A673 (cell line): ENCODE results near the gene EFCAB9. TPM values are rescaled to one million over a fixed set of nuclear protein-coding genes. Genes with fewer than 3 reads are reported as not detected.
"Not testable (repeated sequence)": the region's sequence is repeated elsewhere in the genome, so short reads cannot be mapped to it uniquely, and the experiment has no call there.

ENCODE experiments used
- BruUV-seq: library from RNA; stranded (reverse); fragments of 400-500 nt; replicated peaks from 2 replicates; lab custom pipeline; 2021; lab: Mats Ljungman, UMichigan
- CTCF ChIA-PET: fragments of 300-600 bp; sonication (Branson Sonifier 250); formaldehyde crosslinking; loops from one replicate; lab custom pipeline; 2022; ENCODE audit warnings: antibody characterized with exemption; lab: Charles Lee
- POLR2A ChIA-PET: fragments of 300-600 bp; sonication (Branson Sonifier 250); formaldehyde crosslinking; loops from one replicate; lab custom pipeline; 2022; ENCODE audit warnings: antibody characterized with exemption; ENCODE audit not compliant: low non-redundant PET; lab: Charles Lee
- DNase-seq: peaks from one replicate; pipeline ENCODE4 v3.0.0-alpha.2; 2015; ENCODE audit warnings: low spot score
- H3K27ac ChIP-seq: fragments of 200-600 bp; sonication (generic); 2 replicates; pipeline ENCODE4 v1.5.1; 2016; ENCODE audit warnings: mixed run types, low read depth, mild to moderate bottlenecking, mixed read lengths, antibody characterized with exemption, low read length; ENCODE audit not compliant: poor library complexity, severe bottlenecking
- H3K27me3 ChIP-seq: fragments of 200-600 bp; sonication (generic); replicated peaks from 2 replicates; pipeline ENCODE4 v1.6.1; 2017; ENCODE audit warnings: mixed run types, low read depth, mild to moderate bottlenecking, mixed read lengths, antibody characterized with exemption, low read length; ENCODE audit not compliant: insufficient read depth, poor library complexity
- H3K36me3 ChIP-seq: fragments of 200-600 bp; sonication (generic); 2 replicates; pipeline ENCODE4 v1.6.1; 2016; ENCODE audit warnings: mixed run types, mild to moderate bottlenecking, mixed read lengths, antibody characterized with exemption, low read length; ENCODE audit not compliant: insufficient read depth, poor library complexity, severe bottlenecking
- H3K4me1 ChIP-seq: fragments of 200-600 bp; sonication (generic); 2 replicates; pipeline ENCODE4 v1.6.1; 2017; ENCODE audit warnings: mixed run types, mild to moderate bottlenecking, mixed read lengths, antibody characterized with exemption, low read length; ENCODE audit not compliant: insufficient read depth, poor library complexity, severe bottlenecking
- H3K4me3 ChIP-seq: fragments of 200-600 bp; sonication (generic); 2 replicates; pipeline ENCODE4 v1.5.1; 2016; ENCODE audit warnings: low read depth, mixed run types, mild to moderate bottlenecking, mixed read lengths, low read length; ENCODE audit not compliant: poor library complexity, severe bottlenecking
- H3K9me3 ChIP-seq: fragments of 200-600 bp; sonication (generic); 2 replicates; pipeline ENCODE4 v1.6.1; 2016; ENCODE audit warnings: mixed run types, low read depth, mild to moderate bottlenecking, mixed read lengths, antibody characterized with exemption, low read length; ENCODE audit not compliant: poor library complexity, severe bottlenecking
- EZH2 ChIP-seq: fragments of 200-600 bp; sonication (generic); IDR thresholded peaks from 2 replicates; pipeline ENCODE4 v1.6.1; 2017; ENCODE audit warnings: borderline replicate concordance, low read depth, mild to moderate bottlenecking, mixed read lengths, antibody characterized with exemption, low read length; ENCODE audit not compliant: poor library complexity, severe bottlenecking
- intact Hi-C: fragments of 100-400 bp; cut with micrococcal nuclease; formaldehyde crosslinking; loops from one replicate; pipeline ENCODE4 v1.10.0; 2022; ENCODE audit not compliant: unreplicated experiment
- total RNA-seq: library from RNA; stranded (reverse); gene quantifications from 2 replicates; pipeline ENCODE4 v1.2.3, GENCODE V29; 2021
- TF ChIP-seq, protein P1 (sequence below): fragments of 300-800, 200-600 bp; sonication (generic); conservative IDR thresholded peaks from 2 replicates; pipeline ENCODE4 v1.5.1; 2017; ENCODE audit warnings: low read depth, mild to moderate bottlenecking, antibody characterized with exemption, low read length, moderate library complexity, mixed read lengths

The EFCAB9 gene
- total RNA-seq, 1 experiment from 2014 or later = not detected

DNA sequence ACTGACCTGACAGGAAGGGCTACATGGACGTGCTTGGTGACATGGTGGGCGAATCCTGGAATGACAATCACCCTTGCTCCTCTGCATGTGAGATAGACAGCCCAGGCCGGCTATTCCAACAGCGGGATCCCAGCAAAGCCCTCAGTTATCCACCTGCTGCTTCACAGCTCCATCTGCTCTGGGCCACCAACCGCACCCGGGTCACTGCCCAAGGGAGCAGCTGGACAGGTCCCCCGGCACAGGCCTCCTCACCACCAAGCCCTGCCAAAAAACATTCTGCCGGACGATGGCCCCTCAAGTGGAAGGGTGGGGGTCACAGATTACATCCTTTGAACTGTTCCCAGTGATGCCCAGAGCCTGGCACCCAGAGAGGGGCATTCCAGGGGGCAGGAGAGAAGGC is 45.6 kb upstream of the EFCAB9 start:
- TF ChIP-seq EZH2 = no peak
- TF ChIP-seq, protein P1, sequence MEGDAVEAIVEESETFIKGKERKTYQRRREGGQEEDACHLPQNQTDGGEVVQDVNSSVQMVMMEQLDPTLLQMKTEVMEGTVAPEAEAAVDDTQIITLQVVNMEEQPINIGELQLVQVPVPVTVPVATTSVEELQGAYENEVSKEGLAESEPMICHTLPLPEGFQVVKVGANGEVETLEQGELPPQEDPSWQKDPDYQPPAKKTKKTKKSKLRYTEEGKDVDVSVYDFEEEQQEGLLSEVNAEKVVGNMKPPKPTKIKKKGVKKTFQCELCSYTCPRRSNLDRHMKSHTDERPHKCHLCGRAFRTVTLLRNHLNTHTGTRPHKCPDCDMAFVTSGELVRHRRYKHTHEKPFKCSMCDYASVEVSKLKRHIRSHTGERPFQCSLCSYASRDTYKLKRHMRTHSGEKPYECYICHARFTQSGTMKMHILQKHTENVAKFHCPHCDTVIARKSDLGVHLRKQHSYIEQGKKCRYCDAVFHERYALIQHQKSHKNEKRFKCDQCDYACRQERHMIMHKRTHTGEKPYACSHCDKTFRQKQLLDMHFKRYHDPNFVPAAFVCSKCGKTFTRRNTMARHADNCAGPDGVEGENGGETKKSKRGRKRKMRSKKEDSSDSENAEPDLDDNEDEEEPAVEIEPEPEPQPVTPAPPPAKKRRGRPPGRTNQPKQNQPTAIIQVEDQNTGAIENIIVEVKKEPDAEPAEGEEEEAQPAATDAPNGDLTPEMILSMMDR = no peak
- no TSS peak for BruUV-seq
- Histone ChIP-seq H3K27ac (no peak overlapping the region), H3K4me1 (no peaks in the 10 kb centered on the region), H3K4me3 (no peak overlapping the region), H3K27me3 (no peaks in the 10 kb centered on the region), H3K9me3 (no peaks in the 10 kb centered on the region), H3K36me3 (no peaks in the 10 kb centered on the region)
- POLR2A ChIA-PET = no interaction called here
- DNase-seq = no peak
- CTCF ChIA-PET = no interaction called here
- intact Hi-C loops = no loop called here

DNA sequence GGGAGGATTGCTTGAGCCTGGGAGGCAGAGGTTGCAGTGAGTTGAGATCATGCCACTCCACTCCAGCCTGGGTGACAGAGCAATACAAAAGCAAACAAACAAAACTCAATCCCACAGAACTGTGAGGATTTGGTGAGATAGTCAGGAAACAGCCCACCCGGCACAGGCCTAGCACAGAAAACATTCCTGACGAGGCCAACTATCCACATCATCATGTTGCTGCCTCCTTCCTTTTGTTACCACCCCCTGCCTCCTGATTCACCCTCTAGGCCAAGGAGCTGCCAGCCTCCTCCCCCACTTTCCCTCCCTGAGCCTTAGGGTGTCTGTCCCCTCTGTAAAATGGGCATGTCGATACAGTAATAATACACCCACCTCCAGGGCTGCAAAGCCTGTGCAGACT is 44.9 kb upstream of the EFCAB9 start:
- TF ChIP-seq EZH2 = no peak
- TF ChIP-seq, protein P1 = no peak
- no peak for DNase-seq
- no TSS peak for BruUV-seq
- no peak overlapping the region for H3K4me3 ChIP-seq
- POLR2A ChIA-PET = no interaction called here
- H3K27me3 ChIP-seq = no peaks in the 10 kb centered on the region
- H3K27ac ChIP-seq = no peak overlapping the region
- H3K36me3 ChIP-seq = no peaks in the 10 kb centered on the region
- intact Hi-C loops = no loop called here
- CTCF ChIA-PET = no interaction called here
- H3K4me1 ChIP-seq = no peaks in the 10 kb centered on the region
- no peaks in the 10 kb centered on the region for H3K9me3 ChIP-seq

DNA sequence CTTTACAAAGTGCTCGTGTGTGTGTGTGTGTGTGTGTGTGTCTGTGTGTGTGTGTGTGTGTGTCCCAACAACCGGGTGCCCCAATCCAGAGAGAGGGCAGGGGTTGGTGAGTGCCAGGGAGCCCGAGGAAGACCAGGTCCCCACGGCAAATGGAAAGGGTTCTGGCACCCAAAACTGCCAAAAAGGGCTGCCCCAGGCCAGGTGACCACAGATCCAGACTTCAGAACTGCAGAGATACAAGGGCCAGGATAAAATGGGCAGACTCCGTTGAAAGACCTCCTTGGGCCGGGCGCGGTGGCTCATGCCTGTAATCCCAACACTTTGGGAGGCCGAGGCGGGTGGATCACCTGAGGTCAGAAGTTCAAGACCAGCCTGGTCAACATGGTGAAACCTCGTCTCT is 44.5 kb upstream of the EFCAB9 start:
- DNase-seq, H3K4me1 ChIP-seq, BruUV-seq, H3K4me3 ChIP-seq, intact Hi-C loops, H3K9me3 ChIP-seq, H3K36me3 ChIP-seq, CTCF ChIA-PET, H3K27ac ChIP-seq, POLR2A ChIA-PET, H3K27me3 ChIP-seq: not testable (repeated sequence)
